ENCODE results near the gene SERGEF. TPM values are rescaled to one million over a fixed set of nuclear protein-coding genes. Genes with fewer than 3 reads are reported as not detected.
A peak's percentile ranks its signal among the peaks of the same experiment; 100 is the strongest.
"Not testable (repeated sequence)": the region's sequence is repeated elsewhere in the genome, so short reads cannot be mapped to it uniquely, and the experiment has no call there.

Gene SERGEF
- total RNA-seq, 1 donor from 2014 or later: 24.0 TPM

- Mint-ChIP-seq H3K9me3 (ENCODE audit: unreplicated experiment) (no peaks in the 10 kb centered on the region), H3K27me3 (ENCODE audit: unreplicated experiment) (no peaks in the 10 kb centered on the region), H3K36me3 (ENCODE audit: unreplicated experiment) (no peaks in the 10 kb centered on the region), H3K27ac (ENCODE audit: unreplicated experiment) (no peak overlapping the region), H3K4me1 (ENCODE audit: unreplicated experiment) (no peaks in the 10 kb centered on the region), H3K4me3 (ENCODE audit: unreplicated experiment) (no peak overlapping the region)
- TF ChIP-seq CTCF (IDR thresholded peaks at IDR 0.05): no peak
- no peak for DNase-seq (ENCODE audit: extremely low spot score, unreplicated experiment)
These were observed 139.3 kb downstream of the SERGEF start for GRCh38 chr11:17873586-17873985.

- DNase-seq (ENCODE audit: extremely low spot score, unreplicated experiment); H3K4me1 Mint-ChIP-seq (ENCODE audit: unreplicated experiment); H3K9me3 Mint-ChIP-seq (ENCODE audit: unreplicated experiment); H3K36me3 Mint-ChIP-seq (ENCODE audit: unreplicated experiment); H3K27ac Mint-ChIP-seq (ENCODE audit: unreplicated experiment); H3K4me3 Mint-ChIP-seq (ENCODE audit: unreplicated experiment); H3K27me3 Mint-ChIP-seq (ENCODE audit: unreplicated experiment): not testable (repeated sequence)
These were observed 144.4 kb downstream of the SERGEF start for GRCh38 chr11:17868398-17868797.

GRCh38 chr11:17867341-17867740 lies 145.5 kb downstream of the SERGEF start:
- H3K36me3 Mint-ChIP-seq (ENCODE audit: unreplicated experiment): no peaks in the 10 kb centered on the region
- no peak overlapping the region for H3K27ac Mint-ChIP-seq (ENCODE audit: unreplicated experiment)
- no peak for DNase-seq (ENCODE audit: extremely low spot score, unreplicated experiment)
- H3K9me3 Mint-ChIP-seq (ENCODE audit: unreplicated experiment): no peaks in the 10 kb centered on the region
- no peaks in the 10 kb centered on the region for H3K4me1 Mint-ChIP-seq (ENCODE audit: unreplicated experiment)
- no peak for TF ChIP-seq CTCF (IDR thresholded peaks at IDR 0.05)
- H3K4me3 Mint-ChIP-seq (ENCODE audit: unreplicated experiment): no peak overlapping the region
- no peaks in the 10 kb centered on the region for H3K27me3 Mint-ChIP-seq (ENCODE audit: unreplicated experiment)

GRCh38 chr11:17865765-17866428 lies 146.9 kb downstream of the SERGEF start:
- no peaks in the 10 kb centered on the region for H3K9me3 Mint-ChIP-seq (ENCODE audit: unreplicated experiment)
- no peaks in the 10 kb centered on the region for H3K4me1 Mint-ChIP-seq (ENCODE audit: unreplicated experiment)
- no peak for DNase-seq (ENCODE audit: extremely low spot score, unreplicated experiment)
- H3K27me3 Mint-ChIP-seq (ENCODE audit: unreplicated experiment): no peaks in the 10 kb centered on the region
- TF ChIP-seq CTCF (IDR thresholded peaks at IDR 0.05): no peak
- no peaks in the 10 kb centered on the region for H3K36me3 Mint-ChIP-seq (ENCODE audit: unreplicated experiment)
- no peak overlapping the region for H3K27ac Mint-ChIP-seq (ENCODE audit: unreplicated experiment)
- H3K4me3 Mint-ChIP-seq (ENCODE audit: unreplicated experiment): no peak overlapping the region

- peaks cover 3% of the 10 kb centered on the region for H3K36me3 Mint-ChIP-seq (ENCODE audit: unreplicated experiment)
- H3K4me1 Mint-ChIP-seq (ENCODE audit: unreplicated experiment): no peaks in the 10 kb centered on the region
- peak; percentile 44 for TF ChIP-seq CTCF (IDR thresholded peaks at IDR 0.05)
- no peaks in the 10 kb centered on the region for H3K27me3 Mint-ChIP-seq (ENCODE audit: unreplicated experiment)
- no peak overlapping the region for H3K27ac Mint-ChIP-seq (ENCODE audit: unreplicated experiment)
- H3K9me3 Mint-ChIP-seq (ENCODE audit: unreplicated experiment): peaks cover 7% of the 10 kb centered on the region
- H3K4me3 Mint-ChIP-seq (ENCODE audit: unreplicated experiment): no peak overlapping the region
- DNase-seq (ENCODE audit: extremely low spot score, unreplicated experiment): no peak
These were observed 148.3 kb downstream of the SERGEF start for GRCh38 chr11:17864478-17864941.

Data from osteocyte (in vitro differentiated cells).